Measurements from ENCODE around the gene POLR1A.

DNA sequence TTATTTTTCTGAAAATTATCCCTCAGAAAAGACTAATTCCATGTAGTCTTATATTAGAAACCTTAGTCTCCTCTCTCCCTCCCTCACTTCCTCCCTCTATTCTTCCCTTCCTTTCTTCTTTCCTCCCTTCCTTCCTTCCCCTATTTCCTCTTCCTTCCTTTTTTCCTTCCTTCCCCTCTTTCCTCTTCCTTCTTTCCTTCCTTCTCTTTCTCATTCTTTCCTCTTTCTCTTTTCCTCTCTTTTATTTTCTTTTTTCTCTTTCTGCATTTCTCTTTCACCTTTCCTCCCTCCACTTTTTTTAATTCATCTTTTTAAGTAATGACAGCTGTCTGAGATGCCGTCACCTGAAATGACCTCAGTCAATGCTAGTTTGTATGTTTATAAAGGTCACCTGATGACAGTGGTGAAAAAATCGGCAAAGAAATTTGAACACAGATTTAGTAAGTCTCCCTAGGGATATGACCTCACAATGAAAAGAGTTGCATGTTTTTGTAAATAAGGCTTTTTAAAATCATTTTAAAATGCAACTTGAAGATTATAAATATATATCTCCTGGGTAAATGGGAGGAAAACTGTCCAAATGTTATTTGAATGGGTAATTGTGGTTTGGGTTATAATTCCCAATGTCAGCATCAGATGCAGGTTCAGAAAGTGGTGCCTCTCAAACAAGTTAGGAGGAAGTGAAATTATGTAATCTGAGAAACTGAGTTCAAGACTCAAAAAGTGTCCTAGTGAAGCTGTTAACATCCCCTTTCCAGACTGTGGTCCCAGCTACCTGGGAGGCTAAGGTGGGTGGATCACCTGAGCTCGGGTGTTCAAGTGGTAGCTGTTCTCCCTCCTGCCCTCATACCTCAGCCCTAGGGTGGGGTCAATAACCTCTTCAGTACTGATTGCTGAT lies 126.6 kb downstream of the POLR1A start:
- no peak for TF ChIP-seq POLR2A (IDR thresholded peaks at IDR 0.05)
- TF ChIP-seq, protein P1, sequence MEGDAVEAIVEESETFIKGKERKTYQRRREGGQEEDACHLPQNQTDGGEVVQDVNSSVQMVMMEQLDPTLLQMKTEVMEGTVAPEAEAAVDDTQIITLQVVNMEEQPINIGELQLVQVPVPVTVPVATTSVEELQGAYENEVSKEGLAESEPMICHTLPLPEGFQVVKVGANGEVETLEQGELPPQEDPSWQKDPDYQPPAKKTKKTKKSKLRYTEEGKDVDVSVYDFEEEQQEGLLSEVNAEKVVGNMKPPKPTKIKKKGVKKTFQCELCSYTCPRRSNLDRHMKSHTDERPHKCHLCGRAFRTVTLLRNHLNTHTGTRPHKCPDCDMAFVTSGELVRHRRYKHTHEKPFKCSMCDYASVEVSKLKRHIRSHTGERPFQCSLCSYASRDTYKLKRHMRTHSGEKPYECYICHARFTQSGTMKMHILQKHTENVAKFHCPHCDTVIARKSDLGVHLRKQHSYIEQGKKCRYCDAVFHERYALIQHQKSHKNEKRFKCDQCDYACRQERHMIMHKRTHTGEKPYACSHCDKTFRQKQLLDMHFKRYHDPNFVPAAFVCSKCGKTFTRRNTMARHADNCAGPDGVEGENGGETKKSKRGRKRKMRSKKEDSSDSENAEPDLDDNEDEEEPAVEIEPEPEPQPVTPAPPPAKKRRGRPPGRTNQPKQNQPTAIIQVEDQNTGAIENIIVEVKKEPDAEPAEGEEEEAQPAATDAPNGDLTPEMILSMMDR (IDR thresholded peaks at IDR 0.05): no peak
